Measurements from ENCODE around the gene GPRIN2.
"Not testable (repeated sequence)": the region's sequence is repeated elsewhere in the genome, so short reads cannot be mapped to it uniquely, and the experiment has no call there.

- not testable (repeated sequence) for TF ChIP-seq POLR2AphosphoS5, CTCF, POLR2A (IDR thresholded peaks at IDR 0.05)
These were observed 31.1 kb upstream of the GPRIN2 start for GRCh38 chr10:46587546-46587945.

Data from gastroesophageal sphincter (tissue), 3 donors.